NK-92 (cell line): ENCODE data around the gene PWP1.
A peak's percentile ranks its signal among the peaks of the same experiment; 100 is the strongest.

Experiments used
- DNase-seq: peaks from one replicate; lab custom pipeline; 2025; ENCODE audit not compliant: unreplicated experiment; lab: John Stamatoyannopoulos, UW

Gene PWP1

DNA sequence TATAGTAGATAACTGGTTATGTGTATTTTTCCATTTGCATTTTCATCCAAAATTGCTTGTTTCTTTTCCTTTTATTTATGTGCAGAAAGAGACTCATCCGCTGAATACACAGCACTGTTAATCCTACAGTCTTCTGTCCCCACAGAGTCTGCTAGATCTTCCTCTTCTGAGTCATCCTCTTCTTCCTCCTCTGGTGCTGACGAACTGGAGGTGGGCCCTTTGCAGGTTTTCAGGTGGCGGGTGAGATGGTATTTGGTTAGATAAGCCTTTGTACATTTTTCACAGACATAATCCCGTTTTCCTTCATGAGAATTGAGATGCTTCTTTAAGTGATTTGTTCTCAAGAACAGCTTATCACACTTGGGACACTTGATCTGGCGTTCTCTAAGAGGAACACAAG lies 48.5 kb downstream of the PWP1 start:
- no peak for DNase-seq

DNA sequence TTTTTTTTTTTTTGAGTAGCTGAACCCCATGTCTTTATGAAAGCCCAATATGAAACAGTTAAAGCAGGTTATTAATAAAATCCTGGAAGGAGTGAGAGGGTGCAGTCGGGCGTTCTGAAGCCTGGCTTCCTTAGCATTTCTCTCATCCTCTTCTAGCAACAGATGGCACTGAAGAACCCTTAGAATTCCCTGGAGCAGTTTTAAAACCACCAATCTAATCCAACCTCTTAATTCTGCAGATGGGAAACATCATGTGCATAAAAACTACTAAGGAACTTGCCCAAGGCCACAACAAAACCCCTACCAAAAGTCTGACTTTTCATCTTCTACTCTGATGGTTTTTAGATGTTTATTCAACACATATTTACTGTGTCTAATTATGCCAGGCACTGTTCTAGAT lies 50.2 kb downstream of the PWP1 start:
- no peak for DNase-seq

GRCh38 chr12:107736914-107737313 lies 51.3 kb downstream of the PWP1 start:
- no peak for DNase-seq

- no peak for DNase-seq
Measured at GRCh38 chr12:107748472-107748871, 62.9 kb downstream of the PWP1 start.

- DNase-seq, result no peak
Measured at GRCh38 chr12:107749083-107749482, 63.5 kb downstream of the PWP1 start.

DNA sequence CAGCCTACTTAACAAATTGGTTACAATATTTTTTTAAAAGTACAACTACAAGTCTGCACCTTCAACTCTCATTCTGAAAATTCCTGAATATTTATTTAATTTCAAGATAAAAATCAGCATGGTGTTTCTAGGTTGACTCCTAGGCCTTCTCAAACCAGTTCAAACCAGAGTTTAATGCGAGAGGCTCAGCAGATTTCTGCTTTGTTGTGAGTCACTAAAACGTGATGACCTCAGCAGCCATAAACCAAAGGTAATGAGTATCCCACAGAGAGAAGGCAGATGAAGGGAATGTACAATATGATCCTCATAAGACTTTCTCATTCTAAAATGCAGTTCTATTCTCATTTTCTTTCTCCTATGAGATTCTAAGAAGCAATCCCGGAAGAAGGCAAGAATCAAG lies 73.8 kb downstream of the PWP1 start:
- no peak for DNase-seq

DNA sequence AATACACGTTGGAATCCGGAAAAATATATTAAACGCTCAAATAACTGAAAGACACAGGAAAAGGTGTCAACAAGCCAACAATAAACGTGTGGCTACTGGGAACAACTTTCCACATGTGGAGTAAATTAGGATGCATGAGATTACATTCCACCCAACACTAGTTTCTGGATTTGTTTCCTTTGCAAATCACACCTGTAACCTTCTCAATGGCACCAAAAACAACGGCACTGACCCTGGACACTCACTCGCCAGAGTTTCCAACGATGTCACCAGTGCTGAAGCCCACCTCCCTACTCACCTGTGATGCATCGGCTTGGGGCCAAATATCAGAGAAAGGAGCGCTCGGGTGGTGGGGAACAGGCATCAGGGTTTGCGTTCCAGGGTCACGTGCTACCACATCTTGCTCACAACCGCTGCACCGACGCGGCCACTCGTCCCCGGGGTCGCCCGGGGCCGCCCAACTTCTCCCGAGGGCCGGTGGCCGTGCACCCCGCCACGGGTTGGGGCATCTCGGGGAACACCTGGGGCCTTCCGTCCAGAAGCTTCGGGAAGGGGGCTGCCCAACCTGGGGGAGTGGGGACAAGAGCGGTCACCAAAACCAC lies 74.7 kb downstream of the PWP1 start:
- no peak for DNase-seq

DNA sequence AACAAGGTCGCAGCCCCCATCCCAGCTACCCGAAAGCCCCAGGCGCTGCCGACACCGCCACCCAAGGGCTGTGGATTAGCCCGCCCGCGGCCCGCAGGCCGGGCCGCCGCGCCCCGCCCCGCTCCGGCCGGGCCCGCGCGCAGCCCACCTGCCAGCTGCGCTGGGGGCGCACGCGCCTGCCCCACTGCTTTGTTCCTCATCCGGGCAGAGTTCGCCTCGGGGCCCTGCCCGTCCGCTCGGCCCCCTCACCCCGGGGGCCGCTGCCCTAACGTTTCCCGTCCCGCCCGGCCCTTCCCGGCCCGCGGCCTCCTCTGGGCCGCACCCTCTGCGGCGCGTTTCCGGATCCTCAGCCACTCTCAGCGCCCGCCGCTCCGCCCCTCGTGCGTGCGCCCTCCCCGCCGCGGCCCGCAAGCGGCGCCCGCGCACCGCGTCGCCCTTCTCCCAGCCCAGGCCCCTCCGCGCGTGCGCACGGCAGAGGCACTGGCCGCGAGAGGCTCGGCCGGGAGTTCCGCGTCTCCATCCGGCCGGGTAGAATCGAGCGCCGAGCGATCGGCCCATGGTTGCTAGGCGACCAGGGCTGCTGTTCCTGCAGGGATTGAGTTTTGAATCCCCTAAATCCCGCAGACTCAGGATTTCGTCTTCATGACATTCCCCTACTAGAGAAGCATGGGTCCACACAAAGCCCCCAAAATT lies 75.4 kb downstream of the PWP1 start, which contains the start of gene PRDM4:
PRDM4 (minus strand) TSS at position 329 of the 693 bp plus-strand sequence. CDS start 622 bp downstream, outside the sequence.
- peak; percentile 34 for DNase-seq

- DNase-seq, result no peak
Measured at GRCh38 chr12:107761502-107761904, 75.9 kb downstream of the PWP1 start.
